SU-DHL-6 (cell line): Measurements from ENCODE around the gene FRZB.

ENCODE experiments used
- CTCF ChIP-seq: fragments of 200-600 bp; sonication (generic); IDR thresholded peaks from one replicate; pipeline ENCODE4 v1.5.1; 2017; ENCODE audit warnings: antibody characterized with exemption, mild to moderate bottlenecking, low read length, moderate library complexity; ENCODE audit not compliant: insufficient read depth, poor library complexity, severe bottlenecking
- EZH2phosphoT487 ChIP-seq: fragments of 200-600 bp; sonication (generic), shearing (Covaris generic); conservative IDR thresholded peaks from 2 replicates; pipeline ENCODE4 v1.6.1; 2018; ENCODE audit warnings: mild to moderate bottlenecking, antibody characterized with exemption, low read length, moderate library complexity, mixed read lengths

- TF ChIP-seq CTCF, result no peak
- no peak for TF ChIP-seq EZH2phosphoT487
These were observed 1.4 kb downstream of the FRZB start for GRCh38 chr2:182864949-182865570.
